Ascending aorta (tissue), 2 donors: ENCODE measurements around the gene DIAPH2. TPM values are rescaled to one million over a fixed set of nuclear protein-coding genes. Genes with fewer than 3 reads are reported as not detected.

Experiments
- DNase-seq, 2 donors: peaks; one replicate each; pipeline ENCODE4 v3.0.0-alpha.2; 2019; ENCODE audit warnings: low spot score in 2 of 2
- H3K27ac ChIP-seq, 2 donors: fragments of 200-600 bp; sonication (generic); one replicate each; pipeline ENCODE4 v1.5.1; 2016 to 2017; ENCODE audit warnings: mild to moderate bottlenecking in 1 of 2
- H3K27me3 ChIP-seq: fragments of 200-600 bp; sonication (generic); one replicate; pipeline ENCODE4 v1.5.1; 2017
- H3K36me3 ChIP-seq, 2 donors: fragments of 200-600 bp; sonication (generic); one replicate each; pipeline ENCODE4 v1.5.1; 2016
- H3K4me1 ChIP-seq, 2 donors: fragments of 200-600 bp; sonication (generic); one replicate each; pipeline ENCODE4 v1.5.1; 2016 to 2017; ENCODE audit warnings: mild to moderate bottlenecking in 1 of 2
- H3K4me3 ChIP-seq, 2 donors: fragments of 200-600 bp; sonication (generic); one replicate each; pipeline ENCODE4 v1.5.1; 2016 to 2017; ENCODE audit warnings: mild to moderate bottlenecking in 1 of 2
- H3K9me3 ChIP-seq, 2 donors: fragments of 200-600 bp; sonication (generic); one replicate each; pipeline ENCODE4 v1.5.1; 2016
- intact Hi-C: fragments of 100-400 bp; cut with DNase I; formaldehyde crosslinking; loops from one replicate; pipeline ENCODE4 v1.15.1; 2023
- total RNA-seq: library from RNA; depleted of rRNA; stranded (reverse); fragments of >200 nt; gene quantifications from one replicate; pipeline ENCODE4 v1.1.0, GENCODE V29; 2016
- TF ChIP-seq, protein P1 (sequence below), 3 experiments: fragments of 200-600 bp in 2 of 3; fragments of 450-650 bp in 1 of 3; sonication (generic) in 2 of 3; IDR thresholded peaks; one replicate each; pipeline ENCODE4 v1.5.1; 2016 to 2019; ENCODE audit warnings: antibody characterized with exemption in 3 of 3, mild to moderate bottlenecking in 1 of 3, moderate library complexity in 1 of 3

Gene DIAPH2
- total RNA-seq, 1 donor from 2014 or later: 27.9 TPM

DNA sequence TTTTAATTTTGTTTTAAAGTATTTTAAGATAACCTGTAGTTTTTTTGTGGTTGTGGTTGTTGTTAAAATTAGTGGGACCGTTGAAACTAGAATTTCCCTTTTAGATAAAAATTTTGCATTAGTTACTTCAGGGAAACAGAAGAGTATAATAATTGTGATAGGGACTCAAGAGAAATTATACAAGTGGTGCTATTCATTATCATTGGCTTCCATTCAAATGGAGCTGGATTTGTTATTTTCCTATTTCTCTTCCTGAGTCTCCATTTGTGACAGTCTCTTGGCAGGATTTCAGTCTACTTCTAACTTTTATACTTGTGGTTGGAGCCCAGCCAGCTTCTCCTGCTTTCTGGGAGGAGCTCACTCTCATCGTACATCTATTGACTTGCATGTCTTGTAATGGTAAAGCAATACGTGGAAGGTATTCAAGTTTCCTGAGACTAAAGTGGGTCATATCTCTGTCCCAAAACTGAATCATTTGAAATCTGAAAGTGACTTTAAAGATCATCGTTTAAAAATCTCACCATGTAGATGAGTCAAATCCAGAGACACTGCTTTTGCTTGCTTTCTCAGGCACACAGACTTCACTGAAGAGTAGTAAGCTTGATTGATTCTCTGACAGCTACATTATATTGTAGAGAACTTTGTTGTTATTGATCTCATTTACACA is 354.9 kb downstream of the DIAPH2 start:
- Histone ChIP-seq H3K27me3 (no peaks in the 10 kb centered on the region), H3K4me1 (peaks cover 0 to 2% of the 10 kb centered on the region in 2 donors), H3K4me3 (no peak overlapping the region), H3K36me3 (no peaks in the 10 kb centered on the region), H3K27ac (no peak overlapping the region), H3K9me3 (no peaks in the 10 kb centered on the region)
- TF ChIP-seq, protein P1, sequence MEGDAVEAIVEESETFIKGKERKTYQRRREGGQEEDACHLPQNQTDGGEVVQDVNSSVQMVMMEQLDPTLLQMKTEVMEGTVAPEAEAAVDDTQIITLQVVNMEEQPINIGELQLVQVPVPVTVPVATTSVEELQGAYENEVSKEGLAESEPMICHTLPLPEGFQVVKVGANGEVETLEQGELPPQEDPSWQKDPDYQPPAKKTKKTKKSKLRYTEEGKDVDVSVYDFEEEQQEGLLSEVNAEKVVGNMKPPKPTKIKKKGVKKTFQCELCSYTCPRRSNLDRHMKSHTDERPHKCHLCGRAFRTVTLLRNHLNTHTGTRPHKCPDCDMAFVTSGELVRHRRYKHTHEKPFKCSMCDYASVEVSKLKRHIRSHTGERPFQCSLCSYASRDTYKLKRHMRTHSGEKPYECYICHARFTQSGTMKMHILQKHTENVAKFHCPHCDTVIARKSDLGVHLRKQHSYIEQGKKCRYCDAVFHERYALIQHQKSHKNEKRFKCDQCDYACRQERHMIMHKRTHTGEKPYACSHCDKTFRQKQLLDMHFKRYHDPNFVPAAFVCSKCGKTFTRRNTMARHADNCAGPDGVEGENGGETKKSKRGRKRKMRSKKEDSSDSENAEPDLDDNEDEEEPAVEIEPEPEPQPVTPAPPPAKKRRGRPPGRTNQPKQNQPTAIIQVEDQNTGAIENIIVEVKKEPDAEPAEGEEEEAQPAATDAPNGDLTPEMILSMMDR (IDR thresholded peaks at IDR 0.05): no peak
- no peak for DNase-seq
- intact Hi-C loops: no loop called here

DNA sequence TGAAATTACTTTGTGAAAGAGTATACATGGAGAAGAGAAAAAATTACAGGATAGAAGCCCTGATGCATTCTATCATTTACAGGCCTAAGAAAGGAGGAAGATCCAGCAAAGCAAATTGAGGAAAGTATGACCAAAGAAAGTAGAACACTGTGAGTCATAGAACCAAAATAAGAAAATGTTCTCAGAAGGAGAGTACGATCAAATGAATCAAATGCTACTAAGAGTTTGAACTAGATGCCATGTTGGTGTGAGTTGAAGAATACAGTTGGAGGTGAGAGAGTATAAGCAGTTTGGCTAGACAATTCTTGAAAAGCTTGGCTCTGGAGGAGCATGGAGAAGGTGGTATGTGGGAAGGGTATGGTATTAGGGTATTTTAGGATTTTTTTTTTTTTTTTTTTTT is 360.8 kb downstream of the DIAPH2 start:
- H3K27me3 ChIP-seq: no peaks in the 10 kb centered on the region
- no peak overlapping the region for H3K27ac ChIP-seq

DNA sequence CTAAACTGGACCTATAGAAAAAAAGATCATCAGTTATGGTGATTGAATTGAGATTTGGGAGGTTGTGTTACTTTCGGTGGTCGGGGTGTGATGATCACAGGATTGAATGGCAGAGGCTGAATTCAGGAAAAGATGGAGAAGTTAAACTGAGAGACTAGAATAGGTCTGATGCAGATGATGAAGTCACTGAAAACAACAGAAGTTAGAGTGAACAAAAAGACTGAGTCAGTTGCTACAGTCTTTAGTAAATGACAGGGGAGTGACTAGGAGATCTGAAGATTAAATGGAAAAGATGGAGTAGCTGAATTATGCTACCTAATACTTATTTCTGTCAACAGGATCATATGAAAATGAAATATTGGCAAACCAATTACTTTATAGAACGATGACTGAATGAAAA is 362.2 kb downstream of the DIAPH2 start:
- intact Hi-C loops: no loop called here
- Histone ChIP-seq H3K9me3 (no peaks in the 10 kb centered on the region), H3K27ac (no peak overlapping the region), H3K36me3 (no peaks in the 10 kb centered on the region), H3K4me3 (no peak overlapping the region), H3K27me3 (no peaks in the 10 kb centered on the region), H3K4me1 (no peaks in the 10 kb centered on the region)
- no peak for DNase-seq
- TF ChIP-seq, protein P1 (IDR thresholded peaks at IDR 0.05): no peak

More for the DNA sequence above, 360.8 kb downstream of the DIAPH2 start:
- TF ChIP-seq, protein P1 (IDR thresholded peaks at IDR 0.05): no peak
- Histone ChIP-seq H3K36me3 (no peaks in the 10 kb centered on the region), H3K4me1 (no peaks in the 10 kb centered on the region), H3K4me3 (no peak overlapping the region), H3K9me3 (no peaks in the 10 kb centered on the region)
- DNase-seq: no peak
- intact Hi-C loops: no loop called here

DNA sequence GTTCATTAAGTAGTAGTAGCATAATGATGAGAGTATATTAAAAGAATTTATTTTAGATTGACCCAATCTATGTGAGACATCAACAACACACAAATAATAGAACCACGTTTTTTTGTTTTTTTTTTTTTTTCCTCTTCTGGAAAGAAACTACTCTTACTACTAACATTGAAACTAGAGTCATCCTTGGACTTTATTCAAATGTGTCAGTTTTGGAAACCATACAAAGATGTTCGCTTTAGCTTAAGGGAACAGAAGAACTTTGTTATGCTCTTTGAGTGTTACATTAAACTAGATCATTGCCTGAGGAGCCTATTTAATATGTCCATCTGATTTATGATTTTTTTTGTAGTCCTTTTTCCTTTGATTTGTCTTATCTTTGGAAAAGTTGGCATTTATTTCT is 365.8 kb downstream of the DIAPH2 start:
- Histone ChIP-seq H3K9me3 (no peaks in the 10 kb centered on the region), H3K4me1 (no peaks in the 10 kb centered on the region), H3K4me3 (no peak overlapping the region), H3K27me3 (no peaks in the 10 kb centered on the region), H3K36me3 (no peaks in the 10 kb centered on the region), H3K27ac (no peak overlapping the region)
- intact Hi-C loops: no loop called here
- no peak for DNase-seq
- TF ChIP-seq, protein P1 (IDR thresholded peaks at IDR 0.05): no peak

DNA sequence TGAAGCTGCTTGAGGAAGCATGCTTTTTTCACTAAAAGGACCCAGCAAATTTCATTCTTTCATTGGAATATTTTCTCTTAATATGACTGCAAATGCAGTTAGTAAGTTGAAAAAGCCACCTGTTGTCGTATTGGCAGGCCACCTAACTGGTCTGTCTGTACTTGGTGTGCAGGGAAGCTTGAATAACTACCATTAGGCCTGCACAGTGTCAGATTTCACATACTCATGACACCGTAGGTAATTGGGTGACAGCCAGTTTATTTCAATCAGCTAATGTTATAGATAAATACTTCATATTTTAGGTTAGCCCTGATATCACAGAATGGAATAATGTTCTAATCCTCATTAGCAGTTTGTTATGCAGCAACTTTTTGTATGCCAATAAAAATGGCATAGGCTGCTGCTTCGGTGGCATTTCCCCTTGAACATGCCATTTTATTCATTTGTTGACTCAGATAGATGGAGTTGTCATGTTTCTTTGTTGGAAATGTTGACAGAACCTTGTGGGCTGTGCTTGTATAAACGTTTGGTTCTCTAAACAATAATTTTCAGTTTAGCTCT is 372.8 kb downstream of the DIAPH2 start:
- Histone ChIP-seq H3K36me3 (no peaks in the 10 kb centered on the region), H3K27ac (no peak overlapping the region), H3K4me1 (no peaks in the 10 kb centered on the region), H3K4me3 (no peak overlapping the region), H3K9me3 (no peaks in the 10 kb centered on the region), H3K27me3 (no peaks in the 10 kb centered on the region)
- TF ChIP-seq, protein P1 (IDR thresholded peaks at IDR 0.05): no peak
- intact Hi-C loops: no loop called here
- DNase-seq: no peak
